ENCODE measurements around the gene IL4R.
A peak's percentile ranks its signal among the peaks of the same experiment; 100 is the strongest.
"Not testable (repeated sequence)": the region's sequence is repeated elsewhere in the genome, so short reads cannot be mapped to it uniquely, and the experiment has no call there.

Gene IL4R

GRCh38 chr16:27329376-27330079, 15.8 kb downstream of the IL4R start:
- not testable (repeated sequence) for DNase-seq (ENCODE audit: low spot score)

GRCh38 chr16:27330542-27330941, 16.8 kb downstream of the IL4R start:
- DNase-seq (ENCODE audit: low spot score) = no peak

GRCh38 chr16:27332105-27332504, 18.3 kb downstream of the IL4R start:
- DNase-seq (ENCODE audit: low spot score) = no peak

GRCh38 chr16:27333104-27333503, 19.3 kb downstream of the IL4R start:
- DNase-seq (ENCODE audit: low spot score) = no peak

GRCh38 chr16:27333549-27333948, 19.8 kb downstream of the IL4R start:
- no peak for DNase-seq (ENCODE audit: low spot score)

- DNase-seq (ENCODE audit: low spot score) = no peak
Measured at GRCh38 chr16:27334192-27334764, 20.5 kb downstream of the IL4R start.

- no peak for DNase-seq (ENCODE audit: low spot score)
Measured at GRCh38 chr16:27334838-27335237, 21.1 kb downstream of the IL4R start.

GRCh38 chr16:27335349-27336053, 21.7 kb downstream of the IL4R start:
- no peak for DNase-seq (ENCODE audit: low spot score)

GRCh38 chr16:27337024-27337423, 23.2 kb downstream of the IL4R start:
- DNase-seq (ENCODE audit: low spot score) = no peak

- DNase-seq (ENCODE audit: low spot score) = no peak
Measured at GRCh38 chr16:27339180-27339579, 25.4 kb downstream of the IL4R start.

- no peak for DNase-seq (ENCODE audit: low spot score)
Measured at GRCh38 chr16:27340654-27341053, 26.9 kb downstream of the IL4R start.

- DNase-seq (ENCODE audit: low spot score) = no peak
Measured at GRCh38 chr16:27341549-27341948, 27.8 kb downstream of the IL4R start.

- DNase-seq (ENCODE audit: low spot score) = no peak
Measured at GRCh38 chr16:27341971-27342370, 28.2 kb downstream of the IL4R start.

GRCh38 chr16:27344721-27345120, 30.9 kb downstream of the IL4R start:
- no peak for DNase-seq (ENCODE audit: low spot score)

GRCh38 chr16:27345201-27345600, 31.4 kb downstream of the IL4R start:
- no peak for DNase-seq (ENCODE audit: low spot score)

GRCh38 chr16:27346819-27347218, 33.0 kb downstream of the IL4R start:
- DNase-seq (ENCODE audit: low spot score) = no peak

- DNase-seq (ENCODE audit: low spot score) = no peak
Measured at GRCh38 chr16:27347930-27348685, 34.3 kb downstream of the IL4R start.

- no peak for DNase-seq (ENCODE audit: low spot score)
Measured at GRCh38 chr16:27349276-27349675, 35.5 kb downstream of the IL4R start.

- DNase-seq (ENCODE audit: low spot score) = no peak
Measured at GRCh38 chr16:27350006-27350405, 36.2 kb downstream of the IL4R start.

- no peak for DNase-seq (ENCODE audit: low spot score)
Measured at GRCh38 chr16:27351989-27352388, 38.2 kb downstream of the IL4R start.

GRCh38 chr16:27353853-27354252, 40.1 kb downstream of the IL4R start:
- no peak for DNase-seq (ENCODE audit: low spot score)

GRCh38 chr16:27355610-27356009, 41.8 kb downstream of the IL4R start:
- peak; percentile 36 for DNase-seq (ENCODE audit: low spot score)

- no peak for DNase-seq (ENCODE audit: low spot score)
Measured at GRCh38 chr16:27356794-27357193, 43.0 kb downstream of the IL4R start.

Measured in activated CD4-positive, alpha-beta T cell treated with anti-CD3 and anti-CD28 coated beads, Interleukin-2, Interleukin-4, amounts not matched to agents 100 ng/mL and 50 ng/mL, durations not matched to agents 16 hours and 8 hours (primary cell).